Non-pigmented ciliary epithelial cell (primary cell): ENCODE results near the gene CHRNA5.

ENCODE experiments used
- DNase-seq: peaks from one replicate; pipeline ENCODE4 v3.0.0-alpha.2; 2010; ENCODE audit warnings: low read depth

CHRNA5 gene

GRCh38 chr15:78640527-78641101 lies 75.3 kb downstream of the CHRNA5 start:
- no peak for DNase-seq

- no peak for DNase-seq
These were observed 75.9 kb downstream of the CHRNA5 start, which contains the start of gene CHRNB4 for GRCh38 chr15:78641102-78641748. Gene CHRNB4, minus strand, starts transcription at chr15:78641210. Its CDS starts 77 bp downstream, at chr15:78641133.

- DNase-seq = no peak
These were observed 76.5 kb downstream of the CHRNA5 start for GRCh38 chr15:78641749-78642275.

GRCh38 chr15:78642331-78642730 lies 77.0 kb downstream of the CHRNA5 start:
- DNase-seq = no peak
